ENCODE data around the gene CD38.
A peak's percentile ranks its signal among the peaks of the same experiment; 100 is the strongest.
"Not testable (repeated sequence)": the region's sequence is repeated elsewhere in the genome, so short reads cannot be mapped to it uniquely, and the experiment has no call there.

CD38 gene

GRCh38 chr4:15797320-15797719 is 19.2 kb downstream of the CD38 start:
- no peak overlapping the region for H3K4me3 ChIP-seq
- TF ChIP-seq, protein P1, sequence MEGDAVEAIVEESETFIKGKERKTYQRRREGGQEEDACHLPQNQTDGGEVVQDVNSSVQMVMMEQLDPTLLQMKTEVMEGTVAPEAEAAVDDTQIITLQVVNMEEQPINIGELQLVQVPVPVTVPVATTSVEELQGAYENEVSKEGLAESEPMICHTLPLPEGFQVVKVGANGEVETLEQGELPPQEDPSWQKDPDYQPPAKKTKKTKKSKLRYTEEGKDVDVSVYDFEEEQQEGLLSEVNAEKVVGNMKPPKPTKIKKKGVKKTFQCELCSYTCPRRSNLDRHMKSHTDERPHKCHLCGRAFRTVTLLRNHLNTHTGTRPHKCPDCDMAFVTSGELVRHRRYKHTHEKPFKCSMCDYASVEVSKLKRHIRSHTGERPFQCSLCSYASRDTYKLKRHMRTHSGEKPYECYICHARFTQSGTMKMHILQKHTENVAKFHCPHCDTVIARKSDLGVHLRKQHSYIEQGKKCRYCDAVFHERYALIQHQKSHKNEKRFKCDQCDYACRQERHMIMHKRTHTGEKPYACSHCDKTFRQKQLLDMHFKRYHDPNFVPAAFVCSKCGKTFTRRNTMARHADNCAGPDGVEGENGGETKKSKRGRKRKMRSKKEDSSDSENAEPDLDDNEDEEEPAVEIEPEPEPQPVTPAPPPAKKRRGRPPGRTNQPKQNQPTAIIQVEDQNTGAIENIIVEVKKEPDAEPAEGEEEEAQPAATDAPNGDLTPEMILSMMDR (IDR thresholded peaks at IDR 0.05) = no peak
- DNase-seq (ENCODE audit: low spot score) = no peak
- H3K27ac ChIP-seq = no peak overlapping the region

DNA sequence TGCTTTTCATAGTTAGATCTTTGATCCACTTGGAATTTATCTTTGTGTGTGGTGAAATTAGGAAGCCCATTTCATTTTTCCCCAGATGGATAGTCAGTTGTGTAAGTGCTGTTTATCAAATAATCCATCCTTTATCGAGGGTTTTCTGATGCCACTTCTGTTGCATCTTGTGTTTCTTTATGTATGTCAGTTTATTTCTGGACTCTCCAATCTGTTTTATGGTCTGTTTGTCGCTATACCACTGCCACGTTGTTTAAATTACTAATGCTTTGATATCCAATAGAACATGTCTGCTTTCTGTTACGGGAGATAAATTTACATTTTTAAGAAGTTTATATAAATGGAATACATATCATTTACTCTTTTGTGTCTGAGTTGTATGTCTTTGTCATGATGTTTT is 21.0 kb downstream of the CD38 start:
- DNase-seq (ENCODE audit: low spot score) = no peak
- no peak overlapping the region for H3K4me3 ChIP-seq
- TF ChIP-seq, protein P1 (IDR thresholded peaks at IDR 0.05) = no peak
- no peak overlapping the region for H3K27ac ChIP-seq

- DNase-seq (ENCODE audit: low spot score) = no peak
- Histone ChIP-seq H3K4me3 (no peak overlapping the region), H3K27ac (no peak overlapping the region)
- TF ChIP-seq, protein P1 (IDR thresholded peaks at IDR 0.05) = no peak
Measured at GRCh38 chr4:15799701-15800100, 21.6 kb downstream of the CD38 start.

DNA sequence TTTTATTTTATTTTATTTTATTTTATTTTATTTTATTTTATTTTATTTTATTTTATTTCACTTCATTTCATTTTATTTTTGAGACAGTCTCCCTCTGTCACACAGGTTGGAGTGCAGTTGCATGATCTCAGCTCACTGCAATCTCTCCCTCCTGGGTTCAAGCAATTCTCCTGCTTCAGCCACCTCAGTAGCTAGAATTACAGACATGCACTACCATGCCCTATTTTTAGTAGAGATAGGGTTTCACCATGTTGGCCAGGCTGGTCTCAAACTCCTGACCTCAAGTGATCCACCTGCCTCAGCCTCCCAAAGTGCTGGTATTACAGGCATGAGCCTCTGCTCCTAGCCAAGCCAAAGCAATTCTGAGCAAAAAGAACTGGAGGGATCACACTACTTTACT is 24.4 kb downstream of the CD38 start:
- not testable (repeated sequence) for DNase-seq (ENCODE audit: low spot score); H3K27ac ChIP-seq; H3K4me3 ChIP-seq

DNA sequence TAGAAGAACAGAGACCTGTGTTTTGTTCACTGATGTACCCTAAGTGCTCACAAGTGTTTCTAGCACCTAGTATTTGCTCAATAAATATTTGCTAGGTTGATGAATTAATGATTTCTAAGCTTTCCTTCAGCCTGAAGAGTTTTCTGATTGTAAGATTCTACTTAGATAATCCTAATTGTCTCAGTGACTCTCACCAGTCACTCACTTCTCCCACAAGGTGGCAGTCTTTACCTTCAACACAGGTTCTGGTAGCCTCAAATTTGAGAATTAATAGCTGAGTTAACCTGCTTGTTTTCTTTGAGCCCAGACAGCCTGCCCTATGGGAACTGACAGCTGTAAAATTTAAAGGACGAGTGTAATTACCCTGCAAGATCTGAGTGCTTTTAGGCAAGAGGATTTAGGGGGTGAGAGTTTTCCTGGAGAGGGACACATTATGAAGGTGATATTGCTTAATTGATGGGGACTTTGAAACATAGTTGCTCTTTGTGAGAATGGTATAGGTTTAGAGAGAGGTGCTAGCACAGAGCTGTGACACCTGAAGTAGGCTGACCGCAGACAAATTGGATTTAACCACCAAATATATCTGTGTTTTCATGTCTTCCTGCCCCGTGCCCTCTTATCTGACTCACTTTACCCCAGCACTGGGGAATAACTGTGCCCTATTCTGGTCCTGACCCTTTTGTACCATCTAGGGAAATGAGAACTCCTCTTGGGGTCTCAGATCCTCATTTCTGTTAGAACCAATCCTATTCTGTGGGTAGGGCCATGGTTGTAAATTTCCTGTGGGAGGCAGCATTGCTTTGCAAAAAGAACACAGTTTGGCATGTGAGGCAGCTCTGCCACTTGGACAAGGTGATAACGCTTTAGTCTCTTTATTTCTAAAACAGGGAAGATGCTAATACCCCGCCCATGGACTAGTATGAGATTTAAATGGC is 27.7 kb downstream of the CD38 start:
- TF ChIP-seq, protein P1 (IDR thresholded peaks at IDR 0.05) = peak; percentile 40
- H3K4me3 ChIP-seq = no peak overlapping the region
- no peak overlapping the region for H3K27ac ChIP-seq
- DNase-seq (ENCODE audit: low spot score) = no peak

- no peak for DNase-seq (ENCODE audit: low spot score)
- peak overlapping the region; percentile 18 for H3K4me3 ChIP-seq
- no peak overlapping the region for H3K27ac ChIP-seq
- TF ChIP-seq, protein P1 (IDR thresholded peaks at IDR 0.05) = no peak
Measured at GRCh38 chr4:15809058-15809457, 30.9 kb downstream of the CD38 start.

DNA sequence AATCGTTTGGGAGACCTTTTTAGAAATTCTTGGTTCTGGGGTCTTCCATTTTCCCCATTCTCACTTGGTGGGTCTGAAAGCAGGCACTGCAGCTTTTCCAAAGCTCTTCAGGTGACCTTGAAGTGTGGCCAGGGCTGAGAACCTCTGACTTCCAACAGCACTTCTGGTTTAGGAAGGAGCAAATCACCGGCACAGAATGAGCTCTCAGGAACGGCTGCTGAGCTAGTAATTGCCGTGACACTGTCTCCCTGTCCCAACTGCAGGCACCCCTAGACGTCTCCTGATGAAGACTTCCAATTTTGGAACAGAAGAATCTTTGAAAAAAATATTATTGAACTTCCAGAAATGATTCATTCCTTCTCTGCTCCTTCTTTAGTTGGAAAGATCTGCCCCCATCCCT is 31.3 kb downstream of the CD38 start:
- Histone ChIP-seq H3K27ac (no peak overlapping the region), H3K4me3 (no peak overlapping the region)
- DNase-seq (ENCODE audit: low spot score) = no peak
- TF ChIP-seq, protein P1 (IDR thresholded peaks at IDR 0.05) = no peak
